HL-60 (cell line): ENCODE measurements around the gene RPL12.

Source experiments
- DNase-seq, 2 experiments: peaks; one replicate each; pipeline ENCODE4 v3.0.0-alpha.2; 2010 to 2020; ENCODE audit warnings: low read depth in 1 of 2, low spot score in 1 of 2
- H3K27ac ChIP-seq: fragments of 250-450 bp; sonication (Bioruptor Pico); replicated peaks from 2 replicates; pipeline ENCODE4 v1.5.1; 2020; ENCODE audit warnings: mild to moderate bottlenecking, moderate library complexity
- H3K27me3 ChIP-seq: fragments of 250-450 bp; sonication (Bioruptor Pico); 2 replicates; pipeline ENCODE4 v1.5.1; 2021; ENCODE audit warnings: mild to moderate bottlenecking, moderate library complexity; ENCODE audit not compliant: insufficient read depth, poor library complexity, severe bottlenecking
- H3K4me3 ChIP-seq: replicated peaks from 2 replicates; pipeline ENCODE4 v1.5.1; 2011; ENCODE audit warnings: mild to moderate bottlenecking, control low read depth, low read length; ENCODE audit not compliant: insufficient read depth
- CTCF ChIP-seq: IDR thresholded peaks from one replicate; pipeline ENCODE4 v1.5.1; 2011; ENCODE audit warnings: low read length, control low read depth, inconsistent platforms; ENCODE audit not compliant: insufficient read depth
- GABPA ChIP-seq: IDR thresholded peaks from 2 replicates; pipeline ENCODE4 v1.6.1; 2012; ENCODE audit warnings: low read depth
- POLR2AphosphoS5 ChIP-seq: IDR thresholded peaks from 2 replicates; pipeline ENCODE4 v1.6.1; 2012; ENCODE audit warnings: low read depth
- SPI1 ChIP-seq: IDR thresholded peaks from 2 replicates; pipeline ENCODE4 v1.6.1; 2012; ENCODE audit warnings: low read depth, mild to moderate bottlenecking, borderline replicate concordance
- TF ChIP-seq, protein P1 (sequence below): IDR thresholded peaks from 2 replicates; pipeline ENCODE4 v1.6.1; 2012; ENCODE audit warnings: low read depth; ENCODE audit not compliant: insufficient replicate concordance

The RPL12 gene

GRCh38 chr9:127415141-127415540 is 36.1 kb downstream of the RPL12 start:
- no peak overlapping the region for H3K4me3 ChIP-seq
- no peak for DNase-seq
- TF ChIP-seq CTCF (no peak), SPI1 (no peak), POLR2AphosphoS5 (no peak), GABPA (no peak)
- TF ChIP-seq, protein P1, sequence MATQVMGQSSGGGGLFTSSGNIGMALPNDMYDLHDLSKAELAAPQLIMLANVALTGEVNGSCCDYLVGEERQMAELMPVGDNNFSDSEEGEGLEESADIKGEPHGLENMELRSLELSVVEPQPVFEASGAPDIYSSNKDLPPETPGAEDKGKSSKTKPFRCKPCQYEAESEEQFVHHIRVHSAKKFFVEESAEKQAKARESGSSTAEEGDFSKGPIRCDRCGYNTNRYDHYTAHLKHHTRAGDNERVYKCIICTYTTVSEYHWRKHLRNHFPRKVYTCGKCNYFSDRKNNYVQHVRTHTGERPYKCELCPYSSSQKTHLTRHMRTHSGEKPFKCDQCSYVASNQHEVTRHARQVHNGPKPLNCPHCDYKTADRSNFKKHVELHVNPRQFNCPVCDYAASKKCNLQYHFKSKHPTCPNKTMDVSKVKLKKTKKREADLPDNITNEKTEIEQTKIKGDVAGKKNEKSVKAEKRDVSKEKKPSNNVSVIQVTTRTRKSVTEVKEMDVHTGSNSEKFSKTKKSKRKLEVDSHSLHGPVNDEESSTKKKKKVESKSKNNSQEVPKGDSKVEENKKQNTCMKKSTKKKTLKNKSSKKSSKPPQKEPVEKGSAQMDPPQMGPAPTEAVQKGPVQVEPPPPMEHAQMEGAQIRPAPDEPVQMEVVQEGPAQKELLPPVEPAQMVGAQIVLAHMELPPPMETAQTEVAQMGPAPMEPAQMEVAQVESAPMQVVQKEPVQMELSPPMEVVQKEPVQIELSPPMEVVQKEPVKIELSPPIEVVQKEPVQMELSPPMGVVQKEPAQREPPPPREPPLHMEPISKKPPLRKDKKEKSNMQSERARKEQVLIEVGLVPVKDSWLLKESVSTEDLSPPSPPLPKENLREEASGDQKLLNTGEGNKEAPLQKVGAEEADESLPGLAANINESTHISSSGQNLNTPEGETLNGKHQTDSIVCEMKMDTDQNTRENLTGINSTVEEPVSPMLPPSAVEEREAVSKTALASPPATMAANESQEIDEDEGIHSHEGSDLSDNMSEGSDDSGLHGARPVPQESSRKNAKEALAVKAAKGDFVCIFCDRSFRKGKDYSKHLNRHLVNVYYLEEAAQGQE = no peak
- H3K27me3 ChIP-seq = no peaks in the 10 kb centered on the region
- no peak overlapping the region for H3K27ac ChIP-seq

GRCh38 chr9:127411122-127411521 is 40.1 kb downstream of the RPL12 start:
- no peak for DNase-seq
- H3K27ac ChIP-seq = no peak overlapping the region
- TF ChIP-seq GABPA = no peak
- no peaks in the 10 kb centered on the region for H3K27me3 ChIP-seq
- H3K4me3 ChIP-seq = no peak overlapping the region

- Histone ChIP-seq H3K4me3 (no peak overlapping the region), H3K27ac (no peak overlapping the region), H3K27me3 (no peaks in the 10 kb centered on the region)
- no peak for TF ChIP-seq POLR2AphosphoS5
- TF ChIP-seq, protein P1 = no peak
- no peak for TF ChIP-seq GABPA
- TF ChIP-seq SPI1 = no peak
- no peak for TF ChIP-seq CTCF
- DNase-seq = no peak
Measured at GRCh38 chr9:127407492-127407843, 43.7 kb downstream of the RPL12 start.

GRCh38 chr9:127406799-127407491 is 44.3 kb downstream of the RPL12 start:
- TF ChIP-seq POLR2AphosphoS5 (no peak), CTCF (no peak), SPI1 (no peak), GABPA (no peak)
- TF ChIP-seq, protein P1 = no peak
- no peak for DNase-seq
- H3K4me3 ChIP-seq = no peak overlapping the region
- no peak overlapping the region for H3K27ac ChIP-seq
- H3K27me3 ChIP-seq = no peaks in the 10 kb centered on the region
